Stimulated activated CD8-positive, alpha-beta memory T cell treated with anti-CD3 and anti-CD28 coated beads, Interleukin-2, amount 100 ng/mL, for 1 hour (primary cell): ENCODE results near the gene LRIG2.
"Not testable (repeated sequence)": the region's sequence is repeated elsewhere in the genome, so short reads cannot be mapped to it uniquely, and the experiment has no call there.

Experiments used
- DNase-seq, 2 donors: peaks; one replicate each; pipeline ENCODE4 v3.0.0-alpha.2; 2020; ENCODE audit warnings: low read depth in 2 of 2

Gene LRIG2, protein sequence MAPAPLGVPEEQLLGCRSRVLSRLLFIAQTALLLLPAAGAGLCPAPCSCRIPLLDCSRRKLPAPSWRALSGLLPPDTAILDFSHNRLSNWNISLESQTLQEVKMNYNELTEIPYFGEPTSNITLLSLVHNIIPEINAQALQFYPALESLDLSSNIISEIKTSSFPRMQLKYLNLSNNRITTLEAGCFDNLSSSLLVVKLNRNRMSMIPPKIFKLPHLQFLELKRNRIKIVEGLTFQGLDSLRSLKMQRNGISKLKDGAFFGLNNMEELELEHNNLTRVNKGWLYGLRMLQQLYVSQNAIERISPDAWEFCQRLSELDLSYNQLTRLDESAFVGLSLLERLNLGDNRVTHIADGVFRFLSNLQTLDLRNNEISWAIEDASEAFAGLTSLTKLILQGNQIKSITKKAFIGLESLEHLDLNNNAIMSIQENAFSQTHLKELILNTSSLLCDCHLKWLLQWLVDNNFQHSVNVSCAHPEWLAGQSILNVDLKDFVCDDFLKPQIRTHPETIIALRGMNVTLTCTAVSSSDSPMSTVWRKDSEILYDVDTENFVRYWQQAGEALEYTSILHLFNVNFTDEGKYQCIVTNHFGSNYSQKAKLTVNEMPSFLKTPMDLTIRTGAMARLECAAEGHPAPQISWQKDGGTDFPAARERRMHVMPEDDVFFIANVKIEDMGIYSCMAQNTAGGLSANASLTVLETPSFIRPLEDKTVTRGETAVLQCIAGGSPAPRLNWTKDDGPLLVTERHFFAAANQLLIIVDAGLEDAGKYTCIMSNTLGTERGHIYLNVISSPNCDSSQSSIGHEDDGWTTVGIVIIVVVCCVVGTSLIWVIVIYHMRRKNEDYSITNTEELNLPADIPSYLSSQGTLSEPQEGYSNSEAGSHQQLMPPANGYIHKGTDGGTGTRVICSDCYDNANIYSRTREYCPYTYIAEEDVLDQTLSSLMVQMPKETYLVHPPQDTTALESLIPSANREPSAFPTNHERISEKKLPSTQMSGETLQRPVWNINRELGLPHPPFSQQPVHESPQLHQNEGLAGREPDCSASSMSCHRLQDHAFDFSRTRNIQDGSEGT

DNA sequence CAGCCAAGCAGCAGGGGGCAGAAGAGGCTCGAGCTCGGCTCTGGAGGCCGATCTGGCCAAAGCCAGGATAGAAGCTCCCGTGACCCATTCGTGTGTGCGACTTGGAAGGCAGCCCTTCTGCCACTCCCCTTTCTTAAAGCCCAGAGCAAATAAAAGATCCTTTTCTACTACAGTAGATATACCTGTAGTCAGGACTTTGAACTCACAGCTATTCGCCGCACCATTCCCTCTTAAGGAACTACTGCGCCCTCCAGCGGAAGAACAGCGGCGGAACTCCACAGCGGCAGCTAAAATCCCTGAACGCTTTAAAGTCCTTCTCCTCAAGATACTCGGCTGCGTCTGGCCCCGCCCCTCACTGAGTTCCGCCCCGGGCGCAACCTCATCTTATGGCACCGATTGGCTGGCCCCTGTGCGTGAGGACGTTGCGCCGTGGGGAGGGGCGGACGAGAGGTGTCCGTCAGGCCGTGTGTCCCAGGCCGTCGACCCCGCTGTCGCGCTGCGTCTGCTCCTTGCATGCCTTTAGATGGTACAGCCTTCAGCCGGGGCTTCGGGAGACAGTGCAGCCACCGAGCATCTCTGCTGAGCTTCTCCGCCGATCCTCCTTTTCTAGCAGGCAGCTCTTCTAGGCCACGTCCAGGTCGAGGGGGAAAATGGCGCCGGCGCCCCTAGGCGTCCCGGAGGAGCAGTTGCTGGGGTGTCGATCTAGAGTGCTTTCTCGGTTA is at the start of gene LRIG2:
Gene LRIG2 (plus strand): TSS at position 442 of the 722 bp plus-strand sequence. CDS start 209 bp downstream, at position 651.
- DNase-seq, result peak; percentile 91 to 95

DNA sequence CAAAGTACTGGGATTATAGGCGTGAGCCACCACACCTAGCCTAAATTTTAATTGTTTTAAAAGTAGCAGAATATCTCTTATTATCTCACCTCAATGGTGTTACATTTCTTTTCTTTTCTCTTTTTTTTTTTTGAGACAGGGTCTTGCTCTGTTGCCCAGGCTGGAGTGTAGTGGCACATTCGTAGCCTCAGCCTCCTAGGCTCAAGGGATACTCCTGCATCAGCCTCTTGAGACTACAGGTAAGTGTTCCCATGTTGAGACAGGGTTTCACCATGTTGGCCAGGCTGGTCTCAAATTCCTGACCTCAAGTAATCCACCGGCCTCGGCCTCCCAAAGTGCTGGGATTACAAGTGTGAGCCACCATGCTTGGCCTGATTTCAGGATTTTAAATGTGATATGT is 49.7 kb upstream of the LRIG2 start:
- DNase-seq, result not testable (repeated sequence)

DNA sequence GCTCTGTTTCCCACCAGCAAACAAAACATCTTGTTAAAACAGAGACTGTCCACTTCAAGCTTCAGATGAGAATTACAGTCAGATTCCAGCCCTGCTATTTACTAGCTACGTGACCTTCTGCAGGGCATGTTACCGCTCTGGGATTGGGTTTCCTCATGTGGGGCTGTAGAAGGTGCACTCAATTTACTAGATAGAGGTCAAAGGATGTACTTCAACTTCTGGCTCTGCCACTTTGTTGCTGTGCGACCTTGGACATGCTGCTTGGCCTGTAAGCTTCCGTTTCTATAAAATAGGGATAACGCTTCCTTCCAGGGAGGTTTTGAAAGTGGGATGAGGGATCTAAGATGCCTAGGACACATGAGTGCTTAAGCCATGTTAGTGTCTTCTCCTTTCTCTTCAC is 46.0 kb upstream of the LRIG2 start:
- DNase-seq, result no peak

DNA sequence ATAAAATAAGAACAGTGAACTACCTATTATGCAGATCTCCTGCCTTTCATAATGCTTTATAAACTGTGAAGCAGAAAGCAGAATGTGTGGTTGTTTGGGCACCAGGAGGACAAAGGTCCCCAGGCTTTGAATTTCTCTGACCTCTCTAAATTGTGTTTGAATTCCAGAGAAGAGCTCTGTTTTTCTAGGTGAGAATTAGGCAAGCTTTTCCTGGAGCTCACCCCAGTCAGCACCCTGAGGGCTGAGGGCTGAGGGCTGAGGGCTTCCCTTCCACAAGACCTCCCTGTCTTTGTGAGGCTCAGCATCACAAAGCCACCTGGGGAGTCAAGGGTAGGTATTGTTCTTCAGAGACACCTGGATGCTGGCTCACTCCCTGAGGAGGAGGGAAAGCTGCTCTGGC is 45.5 kb upstream of the LRIG2 start:
- DNase-seq, result no peak

DNA sequence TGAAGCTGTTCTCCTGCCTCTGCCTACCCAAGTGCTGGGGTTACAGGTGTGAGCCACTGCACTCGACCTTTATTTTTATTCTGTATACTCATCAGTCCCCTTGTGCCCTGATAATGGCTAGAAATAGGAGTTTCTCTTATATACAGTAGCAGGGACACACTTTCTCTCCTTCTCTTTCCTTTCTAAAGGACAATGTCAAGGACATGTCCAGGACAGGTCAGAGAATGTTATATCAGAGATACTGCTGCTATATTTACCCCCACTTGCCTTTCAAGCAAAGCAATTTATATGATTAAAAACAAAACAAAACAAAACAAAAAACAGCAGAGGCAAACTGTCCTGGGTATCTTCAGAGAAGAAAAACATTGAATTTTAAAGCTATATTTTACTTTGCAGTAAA is 43.2 kb upstream of the LRIG2 start:
- no peak for DNase-seq

DNA sequence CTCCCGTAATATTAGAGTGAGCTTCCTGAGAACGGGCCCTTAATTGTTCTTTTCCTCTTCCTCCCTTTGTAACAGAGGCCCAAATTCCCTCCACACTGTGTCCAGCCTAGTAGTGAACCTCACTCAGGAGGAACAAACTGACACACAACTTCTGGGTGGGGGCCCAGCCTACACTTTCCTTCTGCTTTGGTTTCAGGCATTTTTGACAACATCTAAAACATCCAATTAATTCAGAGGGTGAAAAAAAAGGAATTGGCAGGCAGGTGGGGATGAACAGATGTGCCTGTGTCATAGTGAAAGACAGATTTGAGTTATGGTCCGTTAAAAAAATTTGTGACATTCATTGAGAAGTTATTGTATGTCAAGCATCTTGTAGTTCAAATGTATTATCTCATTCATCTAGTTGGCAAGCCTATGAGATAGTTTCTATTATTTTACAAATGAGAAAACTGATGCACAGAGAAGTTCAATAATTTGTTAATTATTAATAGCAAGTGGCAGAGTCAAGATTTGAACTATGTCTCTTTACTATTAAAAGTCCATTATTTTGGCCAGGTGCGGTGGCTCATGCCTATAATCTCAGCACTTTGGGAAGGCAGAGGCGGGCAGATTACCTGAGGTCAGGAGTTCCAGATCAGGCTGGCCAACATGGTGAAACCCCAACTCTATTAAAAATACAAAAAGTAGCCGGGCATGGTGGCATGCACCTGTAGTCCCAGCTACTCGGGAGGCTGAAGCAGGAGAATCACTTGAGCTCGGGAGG is 41.6 kb upstream of the LRIG2 start:
- no peak for DNase-seq

DNA sequence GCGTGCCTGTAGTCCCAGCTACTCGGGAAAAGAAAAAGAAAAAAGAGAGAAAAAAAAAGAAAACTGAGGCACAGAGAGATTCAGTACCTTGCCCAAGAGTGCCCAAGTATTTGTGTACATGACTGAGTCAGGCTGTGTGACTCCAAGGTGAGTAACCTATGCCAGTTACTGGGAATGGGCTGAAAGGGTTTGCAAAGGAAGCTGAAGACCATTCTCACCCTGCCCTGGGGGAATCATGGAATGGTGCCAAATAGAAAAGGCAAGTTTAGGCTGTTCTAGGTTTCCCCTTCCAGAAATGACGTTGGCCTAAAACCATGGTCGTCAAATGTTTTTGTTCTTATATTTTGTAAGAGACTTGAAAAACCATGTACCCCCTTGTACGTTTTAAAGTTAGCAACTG is 37.9 kb upstream of the LRIG2 start:
- no peak for DNase-seq

DNA sequence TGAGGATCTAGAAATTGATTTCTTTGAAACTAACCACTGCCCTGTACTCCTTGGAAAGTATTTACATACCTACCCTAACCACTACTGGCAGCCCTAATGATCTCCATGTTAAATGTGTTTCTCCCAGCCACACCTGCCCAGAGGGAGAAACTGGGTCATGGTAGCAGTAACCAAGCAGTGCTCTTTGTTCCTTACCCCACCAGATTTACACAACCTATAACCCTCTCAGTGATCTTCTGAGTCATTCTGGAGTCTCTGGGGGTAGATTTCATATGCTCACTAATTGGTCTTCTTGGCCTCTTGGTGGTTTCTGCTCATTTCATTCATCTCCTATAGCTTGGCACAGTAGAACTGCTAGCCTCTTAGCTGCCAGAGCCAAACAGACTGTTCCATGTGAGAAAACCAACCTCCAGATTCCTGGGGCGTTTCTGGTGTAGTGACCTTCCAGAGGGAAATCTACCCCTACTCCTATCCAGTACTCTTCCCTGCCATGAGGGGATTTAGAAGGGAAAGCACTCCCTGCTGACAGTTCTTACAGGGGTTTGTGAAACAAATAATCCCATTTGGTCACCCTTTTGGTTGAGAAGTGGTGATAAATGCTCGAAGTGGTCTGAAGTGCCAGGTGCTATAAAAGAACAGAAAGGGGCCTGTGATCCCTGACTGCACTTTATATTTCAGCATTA is 36.2 kb upstream of the LRIG2 start:
- DNase-seq, result no peak

DNA sequence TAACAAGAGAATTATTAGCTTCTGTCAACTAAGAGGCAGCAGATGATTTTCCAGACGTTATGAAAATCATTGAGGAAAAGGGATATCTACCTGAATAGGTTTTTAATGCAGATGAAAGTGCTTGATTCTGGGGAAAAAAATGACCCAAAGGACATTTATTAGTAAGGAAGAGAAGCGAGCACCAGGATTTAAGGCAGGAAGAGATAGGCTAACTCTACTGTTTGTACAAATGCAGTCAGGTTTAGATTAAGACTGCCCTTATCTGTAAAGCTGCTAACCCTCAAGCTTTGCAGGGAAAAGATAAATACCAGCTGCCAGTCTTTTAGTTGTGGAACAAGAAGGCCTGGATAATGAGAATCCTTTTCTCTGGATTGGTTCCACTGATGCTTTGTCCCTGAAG is 33.0 kb upstream of the LRIG2 start:
- no peak for DNase-seq

DNA sequence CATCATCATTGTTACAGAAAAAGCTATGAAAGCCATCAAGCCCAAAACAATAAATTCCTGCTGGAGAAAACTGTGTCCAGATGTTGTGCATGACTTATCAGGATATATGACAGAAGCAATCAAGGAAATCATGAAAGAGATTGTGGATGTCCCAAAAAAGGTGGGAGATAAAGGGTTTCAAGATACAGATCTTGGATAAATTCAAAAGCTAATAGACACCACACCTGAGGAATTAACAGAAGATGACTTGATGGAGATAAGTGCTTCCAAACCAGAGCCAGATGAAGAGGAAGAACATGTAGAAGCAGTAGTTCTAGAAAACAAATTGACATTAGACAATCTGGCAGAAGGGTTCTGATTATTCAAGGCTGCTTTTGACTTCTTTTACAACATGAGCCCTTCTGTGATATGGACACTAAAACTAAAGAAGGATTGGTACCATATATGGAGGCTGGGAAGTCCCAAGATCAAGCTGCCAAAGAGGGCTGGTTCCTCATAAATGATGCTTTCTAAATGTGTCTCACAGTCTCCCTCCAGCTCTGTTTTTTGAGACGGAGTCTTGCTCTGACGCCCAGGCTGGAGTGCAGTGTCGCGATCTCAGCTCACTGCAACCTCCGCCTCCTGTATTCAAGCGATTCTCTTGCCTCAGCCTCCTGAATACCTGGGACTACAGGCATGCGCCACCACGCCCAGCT is 32.1 kb upstream of the LRIG2 start:
- no peak for DNase-seq

DNA sequence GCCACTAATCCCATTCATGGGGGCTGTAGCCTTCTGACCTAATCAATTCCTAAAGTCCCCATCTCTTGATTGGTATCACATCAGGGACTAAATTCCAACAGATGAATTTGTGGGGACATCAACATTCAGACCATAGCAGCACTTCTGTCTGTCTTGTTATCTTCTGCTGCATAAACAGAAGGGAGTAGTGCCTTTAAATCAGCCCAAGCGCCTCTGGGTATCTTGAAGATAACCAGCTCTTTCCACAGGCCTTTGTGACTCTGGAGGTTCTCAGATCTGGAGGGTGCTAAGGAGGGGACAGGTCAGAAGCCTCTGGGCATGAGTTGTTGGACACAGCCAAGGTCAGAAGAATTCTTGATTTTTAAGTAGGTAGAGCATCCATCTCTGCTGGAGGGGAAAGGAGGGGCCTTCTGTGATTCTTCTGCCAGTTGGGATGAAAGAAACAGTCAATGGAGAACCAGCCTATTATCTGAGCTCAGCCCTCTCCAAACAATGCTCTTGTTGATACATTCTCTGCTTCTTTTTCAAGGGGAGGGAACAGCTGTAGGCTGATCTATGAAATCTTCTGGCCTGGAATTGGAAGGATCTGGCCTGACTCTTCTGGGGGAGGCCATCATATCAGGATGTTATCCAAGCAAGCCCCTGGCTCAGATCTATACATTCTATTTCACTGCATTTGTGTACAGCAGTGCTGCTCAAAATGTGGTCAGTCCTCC is 31.3 kb upstream of the LRIG2 start:
- no peak for DNase-seq

DNA sequence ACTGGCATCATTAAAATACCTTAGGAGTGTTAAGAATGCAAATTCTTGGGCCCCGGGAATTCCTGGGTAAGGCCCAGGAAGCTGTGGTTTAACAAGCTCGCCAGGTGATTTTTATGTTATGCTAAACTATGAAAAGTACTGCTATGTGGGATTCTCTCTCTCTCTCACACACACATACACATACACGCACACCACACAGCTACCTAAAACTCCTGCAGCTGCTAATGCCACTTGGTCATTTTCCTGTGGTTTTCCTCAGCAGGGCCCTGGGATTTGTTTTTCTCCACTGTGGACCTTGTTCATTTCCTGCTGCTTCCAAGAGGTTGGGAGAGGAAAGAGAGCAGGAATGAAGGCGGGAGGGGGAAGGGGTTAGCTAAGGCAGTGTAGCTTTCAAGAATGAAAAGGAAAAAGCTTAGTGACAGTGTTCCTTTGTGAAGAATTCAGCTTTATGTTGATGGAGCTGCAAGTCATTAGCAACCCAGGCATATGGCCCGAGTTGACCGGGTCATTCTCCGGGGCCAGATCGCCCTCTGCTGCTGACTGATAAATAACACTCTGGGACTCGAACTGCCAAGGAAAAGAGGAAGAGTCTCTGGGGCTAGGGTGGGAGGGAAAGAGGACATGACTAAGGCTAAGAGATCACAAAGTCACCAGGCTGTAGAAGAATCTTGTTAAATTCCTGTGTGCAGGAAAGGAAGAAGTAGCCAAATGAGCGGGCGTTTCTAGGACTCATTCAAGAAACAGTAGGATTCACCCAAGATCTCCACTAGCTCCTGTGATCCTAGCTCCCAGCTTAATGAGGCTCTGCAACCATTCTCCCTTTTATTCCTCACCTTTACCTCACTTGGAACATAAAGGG is 30.5 kb upstream of the LRIG2 start:
- DNase-seq, result no peak

DNA sequence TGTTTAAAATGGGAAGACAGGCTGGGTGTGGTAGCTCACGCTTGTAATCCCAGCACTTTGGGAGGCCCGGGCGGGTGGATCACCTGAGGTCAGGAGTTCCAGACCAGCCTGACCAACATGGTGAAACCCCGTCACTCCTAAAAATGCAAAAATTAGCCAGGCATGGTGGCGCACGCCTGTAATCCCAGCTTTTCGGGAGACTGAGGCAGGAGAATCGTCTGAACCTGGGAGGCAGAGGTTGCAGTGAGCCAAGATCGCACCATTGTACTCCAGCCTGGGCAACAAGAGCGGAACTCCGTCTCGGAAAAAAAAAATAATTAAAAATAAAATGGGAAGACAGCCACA is 29.9 kb upstream of the LRIG2 start:
- not testable (repeated sequence) for DNase-seq

DNA sequence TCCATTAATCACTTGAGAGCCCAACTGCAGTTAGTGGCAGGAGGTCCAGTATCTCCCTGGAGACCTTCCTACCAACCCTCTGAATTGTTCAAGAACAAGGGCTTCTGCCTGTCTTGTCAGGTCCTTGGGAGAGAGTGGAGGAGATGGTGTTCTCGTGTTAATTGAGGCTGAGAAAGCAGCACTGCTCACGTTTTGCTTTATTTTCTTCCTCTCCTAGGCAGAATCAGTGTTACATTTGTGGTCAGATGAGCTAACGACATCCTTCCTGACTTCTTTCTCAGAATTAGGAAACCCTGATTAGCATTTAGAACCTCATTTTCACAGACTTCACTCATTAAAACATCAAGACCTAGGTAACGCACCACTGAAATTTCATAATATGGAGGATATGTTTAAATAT is 26.4 kb upstream of the LRIG2 start:
- no peak for DNase-seq

DNA sequence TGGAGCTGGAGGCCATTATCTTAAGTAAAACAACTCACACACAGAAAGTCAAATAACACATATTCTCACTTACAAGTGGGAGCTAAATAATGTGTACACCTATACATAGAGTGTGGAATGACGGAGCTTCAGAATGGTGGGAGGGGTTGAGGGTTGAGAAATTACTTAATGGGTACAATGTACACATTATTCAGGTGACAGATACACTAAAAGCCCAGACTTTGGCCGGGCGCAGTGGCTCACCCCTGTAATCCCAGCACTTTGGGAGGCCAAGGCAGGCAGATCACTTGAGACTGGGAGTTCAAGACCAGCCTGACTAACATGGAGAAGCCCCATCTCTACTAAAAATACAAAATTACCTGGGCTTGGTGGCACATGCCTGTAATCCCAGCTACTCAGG is 24.9 kb upstream of the LRIG2 start:
- no peak for DNase-seq

DNA sequence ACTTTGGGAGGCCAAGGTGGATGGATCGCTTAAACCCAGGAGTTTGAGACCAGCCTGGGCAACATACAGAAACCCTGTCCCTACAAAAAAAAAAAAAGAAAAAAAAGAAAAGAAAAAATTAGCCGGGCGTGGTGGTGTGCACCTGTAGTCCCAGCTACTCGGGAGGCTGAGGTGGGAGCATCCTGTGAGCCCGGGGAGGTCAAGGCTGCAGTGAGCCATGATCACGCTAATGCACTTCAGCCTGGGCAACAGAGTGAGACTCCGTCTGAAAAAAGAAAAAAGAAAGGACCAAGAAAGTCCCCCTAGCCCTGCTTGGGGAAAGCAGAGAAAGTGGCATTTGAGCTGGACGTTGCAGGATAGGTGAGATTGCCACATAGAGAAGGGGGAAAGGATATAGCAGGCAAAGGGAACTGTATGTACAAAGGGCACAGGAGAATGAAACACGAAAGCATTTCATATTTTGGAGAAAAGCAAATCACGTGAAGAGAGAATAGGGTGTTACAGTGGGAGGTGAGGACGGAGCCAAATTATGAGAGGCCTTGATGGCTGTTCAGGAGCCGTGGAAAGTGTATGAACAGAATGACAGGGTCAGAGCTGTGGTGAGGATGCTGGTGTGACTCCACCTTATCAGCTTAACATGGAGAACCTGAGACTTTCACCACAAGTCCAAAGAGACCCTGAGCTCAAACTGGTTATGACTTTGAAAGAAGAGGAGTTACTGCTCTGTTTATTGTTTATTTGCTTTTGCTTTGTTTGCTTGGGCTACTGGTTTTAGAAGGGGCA is 19.5 kb upstream of the LRIG2 start:
- no peak for DNase-seq

DNA sequence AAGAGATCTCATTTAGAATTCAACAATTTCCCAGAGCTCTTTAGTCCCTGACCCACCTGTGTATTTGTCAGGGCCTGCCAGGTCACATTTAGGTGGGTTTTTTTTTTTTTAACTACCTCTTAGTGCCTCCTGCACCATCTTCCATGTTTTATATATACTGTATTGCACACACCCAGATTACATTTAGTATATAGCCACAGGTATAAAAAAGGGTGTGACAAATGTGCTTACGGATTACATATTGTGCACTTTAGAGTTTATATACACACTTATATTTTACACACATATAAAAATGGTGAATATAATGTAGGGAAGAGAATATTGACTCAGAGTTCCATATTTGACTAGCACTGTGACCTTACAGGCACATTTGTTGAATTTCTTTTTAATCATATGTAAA is 17.4 kb upstream of the LRIG2 start:
- DNase-seq, result no peak

DNA sequence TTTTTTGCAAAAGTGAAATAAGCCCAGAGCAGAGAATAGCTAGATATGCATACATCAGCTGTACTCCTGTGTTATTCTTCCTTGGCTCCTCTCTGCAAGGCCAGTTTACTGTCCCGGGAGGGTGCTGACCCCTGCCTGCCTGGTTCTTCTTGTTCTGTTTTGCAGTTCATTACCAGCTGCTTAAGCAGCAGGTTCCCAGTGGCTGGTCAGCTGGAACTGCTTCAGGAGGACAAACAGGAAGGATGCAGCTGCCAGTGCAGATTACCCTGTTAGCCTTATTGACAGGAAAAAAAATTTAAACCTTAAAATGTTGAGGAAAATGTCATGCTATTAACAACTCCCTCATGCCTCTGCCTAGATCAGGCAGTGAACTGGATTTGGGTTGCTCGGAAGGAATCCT is 16.0 kb upstream of the LRIG2 start:
- DNase-seq, result no peak
